Measurements from ENCODE around the gene SRSF3. TPM values are rescaled to one million over a fixed set of nuclear protein-coding genes. Genes with fewer than 3 reads are reported as not detected.

SRSF3 gene
- total RNA-seq, 1 experiment from 2014 or later = 954 TPM

DNA sequence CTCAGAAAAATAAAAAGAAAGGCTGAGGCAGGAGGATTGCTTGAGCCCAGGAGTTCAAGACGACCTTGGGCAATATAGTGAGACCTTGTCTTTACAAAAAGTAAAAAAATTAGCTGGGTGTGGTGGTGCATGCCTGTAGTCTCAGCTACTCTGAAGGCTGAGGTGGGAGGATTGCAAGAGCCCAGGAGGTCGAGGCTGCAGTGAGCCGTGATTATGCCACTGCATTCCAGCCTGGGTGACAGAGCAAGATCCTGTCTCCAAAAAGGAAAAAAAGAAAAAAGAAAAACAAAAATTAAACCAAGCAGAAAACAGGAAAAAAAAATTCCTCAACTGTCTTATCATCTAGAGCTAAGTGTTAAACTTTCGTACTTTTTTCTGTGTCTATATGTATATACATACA is 12.4 kb upstream of the SRSF3 start:
- no peak overlapping the region for H2BK120ac ChIP-seq (ENCODE audit: low read depth, low read length, poor library complexity, severe bottlenecking)
- H3K27ac Mint-ChIP-seq = no peak overlapping the region
- no peak overlapping the region for H3K9ac ChIP-seq (ENCODE audit: extremely low read depth, insufficient read length, low read length)
- no peak overlapping the region for H4K91ac ChIP-seq (ENCODE audit: insufficient read length, low read depth, low read length)
- no peaks in the 10 kb centered on the region for H3K9me3 ChIP-seq (ENCODE audit: control insufficient read depth, low read depth, low read length)
- WGBS (ENCODE audit: extremely low coverage, insufficient read length, low lambda C conversion rate) = no CpG with 5 or more reads among the region's 4 CpGs
- H4K5ac ChIP-seq (ENCODE audit: insufficient read length, low read depth, low read length) = no peak overlapping the region
- no peaks in the 10 kb centered on the region for H3K79me2 ChIP-seq (ENCODE audit: insufficient read depth, low read length)
- H2BK5ac ChIP-seq (ENCODE audit: insufficient read length, low read length) = no peak overlapping the region
- H3K23ac ChIP-seq (ENCODE audit: insufficient read length, low read depth, low read length) = no peak overlapping the region
- no peak overlapping the region for H3K4me3 Mint-ChIP-seq
- no peak overlapping the region for H2BK15ac ChIP-seq (ENCODE audit: low read depth, low read length)
- H3K23me2 ChIP-seq (ENCODE audit: insufficient read length, low read depth, low read length, poor library complexity, severe bottlenecking) = no peaks in the 10 kb centered on the region
- no peak overlapping the region for H2BK20ac ChIP-seq (ENCODE audit: low read depth, low read length, poor library complexity, severe bottlenecking)
- no peak overlapping the region for H2AK5ac ChIP-seq (ENCODE audit: insufficient read length, low read length)
- H3K4me1 Mint-ChIP-seq = peaks cover 6 to 8% of the 10 kb centered on the region in 2 experiments
- H3K79me1 ChIP-seq (ENCODE audit: insufficient read depth, low read depth, low read length, poor library complexity, severe bottlenecking) = no peaks in the 10 kb centered on the region
- DNase-seq = no peak
- H3K4me1 ChIP-seq (ENCODE audit: insufficient read depth, low read length) = no peaks in the 10 kb centered on the region
- no peak overlapping the region for H4K8ac ChIP-seq (replicated peaks; ENCODE audit: insufficient read length, low read depth, low read length)
- no peak overlapping the region for H3T11ph ChIP-seq (ENCODE audit: low read length)
- H3K56ac ChIP-seq (ENCODE audit: insufficient read length, low read depth, low read length) = no peak overlapping the region
- no peak overlapping the region for H3K14ac ChIP-seq (ENCODE audit: insufficient read depth, low read length)
- H3K9me3 Mint-ChIP-seq = no peaks in the 10 kb centered on the region
- H4K20me1 ChIP-seq (ENCODE audit: control insufficient read depth, insufficient read depth, insufficient read length) = no peaks in the 10 kb centered on the region
- H3K27me3 ChIP-seq (ENCODE audit: insufficient read depth, low read length) = no peaks in the 10 kb centered on the region
- H3K27ac ChIP-seq (ENCODE audit: insufficient read length, low read depth, low read length) = no peak overlapping the region
- no peaks in the 10 kb centered on the region; the same call in 1 of the 2 replicates for H3K27me3 Mint-ChIP-seq (ENCODE audit: low read depth)
- TF ChIP-seq, protein P1, sequence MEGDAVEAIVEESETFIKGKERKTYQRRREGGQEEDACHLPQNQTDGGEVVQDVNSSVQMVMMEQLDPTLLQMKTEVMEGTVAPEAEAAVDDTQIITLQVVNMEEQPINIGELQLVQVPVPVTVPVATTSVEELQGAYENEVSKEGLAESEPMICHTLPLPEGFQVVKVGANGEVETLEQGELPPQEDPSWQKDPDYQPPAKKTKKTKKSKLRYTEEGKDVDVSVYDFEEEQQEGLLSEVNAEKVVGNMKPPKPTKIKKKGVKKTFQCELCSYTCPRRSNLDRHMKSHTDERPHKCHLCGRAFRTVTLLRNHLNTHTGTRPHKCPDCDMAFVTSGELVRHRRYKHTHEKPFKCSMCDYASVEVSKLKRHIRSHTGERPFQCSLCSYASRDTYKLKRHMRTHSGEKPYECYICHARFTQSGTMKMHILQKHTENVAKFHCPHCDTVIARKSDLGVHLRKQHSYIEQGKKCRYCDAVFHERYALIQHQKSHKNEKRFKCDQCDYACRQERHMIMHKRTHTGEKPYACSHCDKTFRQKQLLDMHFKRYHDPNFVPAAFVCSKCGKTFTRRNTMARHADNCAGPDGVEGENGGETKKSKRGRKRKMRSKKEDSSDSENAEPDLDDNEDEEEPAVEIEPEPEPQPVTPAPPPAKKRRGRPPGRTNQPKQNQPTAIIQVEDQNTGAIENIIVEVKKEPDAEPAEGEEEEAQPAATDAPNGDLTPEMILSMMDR (conservative IDR thresholded peaks at IDR 0.05) = no peak
- H3K4ac ChIP-seq (ENCODE audit: low read depth, low read length) = no peak overlapping the region
- no peak overlapping the region for H2AFZ ChIP-seq (ENCODE audit: low read length)
- no peak overlapping the region for H3K4me2 ChIP-seq (ENCODE audit: insufficient read depth, insufficient read length, low read length)
- H3K36me3 Mint-ChIP-seq (ENCODE audit: insufficient read depth in 1 of 3, low read depth in 3 of 3) = no peaks in the 10 kb centered on the region
- no peak overlapping the region for H2BK12ac ChIP-seq (ENCODE audit: insufficient read length, low read depth, low read length)
- no peak overlapping the region for H3K18ac ChIP-seq (ENCODE audit: insufficient read length, low read depth, low read length)
